GM12873 (cell line): ENCODE data around the gene ZNF32.
A peak's percentile ranks its signal among the peaks of the same experiment; 100 is the strongest.

Experiments used
- TF ChIP-seq, protein P1 (sequence below): IDR thresholded peaks from 2 replicates; pipeline ENCODE4 v1.5.1; 2012; ENCODE audit warnings: low read depth, mild to moderate bottlenecking, moderate library complexity, low read length, control low read depth; ENCODE audit not compliant: insufficient read depth; ENCODE audit errors: missing control alignments

Gene ZNF32

DNA sequence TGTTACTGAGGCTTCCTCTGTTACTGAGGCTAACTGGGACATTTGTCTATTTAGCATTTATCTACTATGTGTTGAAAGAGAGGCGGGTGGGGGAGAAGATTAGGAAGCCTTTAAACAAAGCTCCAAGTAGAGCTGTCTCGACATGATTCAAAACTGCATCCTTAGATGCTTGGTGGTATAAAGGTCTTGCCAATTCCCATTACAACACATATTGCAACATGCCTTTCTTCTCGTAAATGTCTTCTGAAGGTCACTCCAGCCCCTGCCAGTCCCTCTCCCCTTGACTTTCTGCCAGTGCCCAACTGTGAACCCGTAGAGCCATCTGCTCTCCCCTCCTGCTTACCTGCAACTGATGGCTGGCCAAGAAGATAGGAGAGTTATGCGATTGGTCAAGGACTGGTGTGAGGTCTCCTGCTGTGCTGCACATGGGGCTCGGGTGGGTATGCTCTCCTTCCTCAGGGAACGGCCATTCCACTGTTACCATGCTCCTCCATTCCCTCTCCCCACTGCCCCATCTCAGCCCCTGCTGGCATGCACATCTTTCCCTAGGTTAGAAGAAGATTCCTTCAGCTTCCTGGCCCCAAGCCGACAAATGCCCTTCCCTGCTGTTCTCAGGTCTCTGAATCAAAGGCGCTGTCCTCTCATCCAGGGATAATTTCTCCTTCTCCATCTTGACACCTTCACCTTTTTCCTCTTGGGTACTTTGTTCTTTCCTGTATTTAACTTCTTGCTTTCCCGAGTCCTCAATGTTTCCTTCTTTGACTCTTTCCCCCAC lies 43.6 kb upstream of the ZNF32 start:
- TF ChIP-seq, protein P1, sequence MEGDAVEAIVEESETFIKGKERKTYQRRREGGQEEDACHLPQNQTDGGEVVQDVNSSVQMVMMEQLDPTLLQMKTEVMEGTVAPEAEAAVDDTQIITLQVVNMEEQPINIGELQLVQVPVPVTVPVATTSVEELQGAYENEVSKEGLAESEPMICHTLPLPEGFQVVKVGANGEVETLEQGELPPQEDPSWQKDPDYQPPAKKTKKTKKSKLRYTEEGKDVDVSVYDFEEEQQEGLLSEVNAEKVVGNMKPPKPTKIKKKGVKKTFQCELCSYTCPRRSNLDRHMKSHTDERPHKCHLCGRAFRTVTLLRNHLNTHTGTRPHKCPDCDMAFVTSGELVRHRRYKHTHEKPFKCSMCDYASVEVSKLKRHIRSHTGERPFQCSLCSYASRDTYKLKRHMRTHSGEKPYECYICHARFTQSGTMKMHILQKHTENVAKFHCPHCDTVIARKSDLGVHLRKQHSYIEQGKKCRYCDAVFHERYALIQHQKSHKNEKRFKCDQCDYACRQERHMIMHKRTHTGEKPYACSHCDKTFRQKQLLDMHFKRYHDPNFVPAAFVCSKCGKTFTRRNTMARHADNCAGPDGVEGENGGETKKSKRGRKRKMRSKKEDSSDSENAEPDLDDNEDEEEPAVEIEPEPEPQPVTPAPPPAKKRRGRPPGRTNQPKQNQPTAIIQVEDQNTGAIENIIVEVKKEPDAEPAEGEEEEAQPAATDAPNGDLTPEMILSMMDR = no peak

DNA sequence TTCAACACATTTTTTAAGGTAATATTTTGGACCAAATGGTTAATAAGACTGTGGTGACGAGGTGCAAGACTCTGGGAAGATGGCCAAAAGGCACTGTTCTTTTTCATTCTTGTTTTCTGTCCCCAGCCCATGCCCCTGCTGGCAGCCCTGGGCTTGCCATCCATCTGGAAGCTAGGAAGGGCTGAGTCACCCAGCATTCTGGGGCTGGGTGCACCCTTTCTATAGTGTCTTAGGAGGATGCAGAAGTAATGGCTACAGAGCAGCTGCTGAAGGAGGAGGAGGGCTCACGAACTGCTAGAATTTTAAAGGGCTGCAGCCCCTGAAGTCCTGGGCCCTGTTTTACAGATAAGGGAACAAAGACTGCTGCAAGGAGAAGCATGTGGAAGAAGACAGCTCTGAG lies 42.8 kb upstream of the ZNF32 start:
- TF ChIP-seq, protein P1 = no peak

DNA sequence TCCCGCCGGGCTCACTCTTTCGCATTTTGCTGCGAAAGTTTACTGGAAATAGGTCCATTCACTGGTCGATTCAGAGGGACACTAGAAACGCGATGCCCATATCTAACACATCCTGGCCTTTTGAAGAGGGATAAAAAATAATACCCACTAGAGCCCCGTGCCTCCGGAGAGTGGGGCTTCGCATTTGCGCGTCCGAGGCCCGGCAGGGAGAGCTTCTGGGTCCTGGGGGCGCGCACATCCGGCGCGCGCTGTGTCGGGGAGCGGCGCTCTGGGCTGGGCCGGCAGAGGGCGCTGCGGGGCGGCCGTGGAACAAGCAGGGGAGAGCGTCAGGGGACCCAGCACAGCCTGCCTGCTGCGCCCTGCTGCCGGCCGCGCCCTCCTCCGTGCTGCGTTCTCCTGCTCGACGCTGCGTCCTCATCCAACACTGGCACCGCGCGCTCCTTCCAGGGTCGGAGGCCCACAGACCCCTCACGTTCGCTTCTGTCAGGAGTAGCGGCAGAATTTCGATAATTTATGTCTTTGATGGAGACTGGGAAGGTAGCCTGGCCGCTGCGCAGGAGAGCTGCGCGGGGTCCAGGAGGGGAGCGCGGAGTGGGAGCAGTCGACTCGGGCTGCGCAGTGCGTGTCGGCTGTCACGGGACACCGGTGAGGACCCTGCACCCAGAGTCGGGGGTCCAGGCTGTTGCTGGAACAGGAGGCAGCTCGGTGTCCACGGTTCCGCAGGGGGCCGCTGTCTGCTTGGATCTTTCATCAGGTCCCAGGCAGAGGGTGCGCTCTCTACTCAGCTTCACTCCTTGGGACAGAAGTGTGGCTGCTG lies 41.5 kb upstream of the ZNF32 start:
- TF ChIP-seq, protein P1 = peak; percentile 84

DNA sequence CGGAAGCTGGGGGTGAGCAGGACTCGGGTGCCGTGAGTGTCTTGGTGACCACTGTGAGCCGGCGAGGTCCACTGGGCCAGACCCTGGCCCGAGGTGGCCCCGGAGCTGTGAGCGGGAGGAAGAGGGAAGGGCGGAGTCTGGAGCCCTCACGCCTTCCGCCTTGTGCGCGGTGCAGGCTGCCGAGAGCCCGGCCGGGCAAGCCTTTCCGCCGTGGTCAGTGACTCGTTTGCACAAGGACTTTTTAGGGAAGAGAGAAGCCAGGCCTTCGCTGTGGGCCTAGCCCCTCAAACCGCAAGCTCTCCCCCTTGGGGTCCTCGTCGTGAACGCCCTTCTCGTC lies 40.9 kb upstream of the ZNF32 start:
- TF ChIP-seq, protein P1 = no peak

DNA sequence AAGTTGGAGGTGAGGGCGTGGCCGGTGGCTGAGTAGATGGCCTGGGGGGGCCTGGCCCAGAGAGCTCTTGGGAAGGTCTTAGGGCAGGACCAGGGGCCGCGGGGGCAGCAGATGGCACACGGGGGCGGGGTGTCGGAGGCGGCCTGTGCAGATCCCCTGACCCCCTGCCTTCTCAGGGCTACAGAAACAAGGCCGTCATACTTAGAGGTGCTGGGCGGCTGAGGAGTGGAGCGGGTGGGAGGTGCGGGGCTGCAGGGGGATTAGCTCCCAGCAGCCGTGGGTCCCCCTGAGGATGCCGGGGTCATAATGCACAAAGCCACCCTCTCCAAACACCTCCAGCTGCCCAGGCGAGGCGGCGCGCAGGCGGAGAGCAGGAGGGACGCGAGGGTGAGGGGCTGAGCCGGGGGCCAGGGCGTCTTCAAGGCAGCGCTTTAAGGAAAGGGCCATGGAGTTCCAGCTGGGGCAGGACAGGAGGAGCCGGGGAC lies 40.4 kb upstream of the ZNF32 start:
- TF ChIP-seq, protein P1 = no peak

DNA sequence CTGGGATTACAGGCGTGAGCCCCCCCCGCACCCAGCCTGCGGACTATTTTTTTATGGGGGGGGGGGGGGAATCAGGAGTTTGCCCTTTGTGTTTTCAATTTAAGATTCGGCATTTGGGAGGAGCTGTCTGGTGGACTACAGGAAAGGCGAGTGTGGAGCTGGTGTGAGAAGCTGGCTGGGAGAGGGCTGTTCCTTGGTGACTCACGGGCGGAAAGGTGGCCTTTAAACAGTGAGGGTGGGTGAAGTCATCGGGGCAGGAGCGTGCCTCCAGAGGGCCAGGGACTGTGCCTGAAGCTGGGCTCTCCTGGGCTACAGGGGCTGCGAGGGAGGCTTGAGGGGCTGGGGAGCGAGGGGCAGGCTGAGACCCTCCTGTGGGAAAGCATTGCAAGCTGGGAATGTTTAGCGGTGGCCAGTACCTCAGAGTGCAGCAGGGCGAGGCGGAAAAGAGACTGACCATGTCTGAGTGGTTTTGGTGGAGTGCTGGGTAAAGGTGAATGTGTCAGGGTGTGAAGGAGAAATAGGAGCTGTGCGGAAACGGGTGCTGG lies 39.7 kb upstream of the ZNF32 start:
- TF ChIP-seq, protein P1 = no peak

DNA sequence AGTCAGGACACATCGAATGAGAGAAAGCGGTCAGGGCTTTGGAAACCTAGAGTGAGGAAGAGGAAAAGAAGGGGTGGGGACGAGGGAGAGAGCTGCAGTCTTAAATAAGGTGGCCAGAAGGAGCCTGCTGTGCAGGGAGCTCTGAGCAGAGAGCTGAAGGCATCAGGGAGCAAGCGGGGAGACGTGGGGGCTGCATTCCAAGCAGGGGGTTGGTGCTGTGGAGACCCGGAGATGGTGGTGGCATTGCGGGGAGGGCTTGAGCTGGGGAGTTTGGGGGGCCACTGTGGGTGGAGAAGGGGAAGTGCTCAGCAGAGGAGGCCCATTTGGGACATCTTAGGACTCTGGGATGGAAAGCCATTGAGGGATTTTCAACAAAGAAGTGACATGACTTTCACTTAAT lies 38.7 kb upstream of the ZNF32 start:
- TF ChIP-seq, protein P1 = no peak
